ENCODE data around the gene FAM20A.

FAM20A gene

DNA sequence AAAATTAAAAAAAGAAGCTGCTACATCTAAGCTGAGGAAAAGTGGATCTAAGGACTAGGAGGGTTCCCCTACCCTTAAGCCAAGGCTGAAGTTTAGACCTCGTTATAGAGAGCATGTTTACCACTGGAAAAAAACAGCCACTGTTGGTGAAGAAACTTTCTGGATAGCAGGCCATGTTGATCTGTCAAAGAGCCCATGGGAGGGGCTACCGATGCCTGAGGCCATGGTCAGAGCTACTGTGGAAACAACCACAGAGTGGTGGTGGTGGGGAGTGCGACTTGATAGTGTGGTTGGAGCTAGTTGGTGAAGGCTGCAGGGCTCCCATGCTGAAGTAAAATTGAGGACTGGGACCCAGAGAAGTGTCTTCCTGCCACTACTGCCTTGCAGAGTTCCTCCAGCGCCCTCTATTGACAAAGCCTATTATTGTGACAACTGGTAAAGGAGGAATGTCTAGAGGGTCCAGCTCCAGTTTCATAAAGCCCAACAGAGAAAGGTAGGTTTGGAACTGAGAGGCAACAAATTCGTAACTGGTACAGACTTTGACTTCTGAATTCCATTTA, 12.7 kb upstream of the FAM20A start:
- Mint-ChIP-seq H3K4me1 (no peaks in the 10 kb centered on the region), H3K27ac (no peak overlapping the region), H3K36me3 (no peaks in the 10 kb centered on the region), H3K9me3 (peaks cover 5% of the 10 kb centered on the region), H3K4me3 (no peak overlapping the region)
- ATAC-seq (peak; percentile 46), DNase-seq (ENCODE audit: low spot score in 2 of 2) (peak; percentile 18 to 60)

DNA sequence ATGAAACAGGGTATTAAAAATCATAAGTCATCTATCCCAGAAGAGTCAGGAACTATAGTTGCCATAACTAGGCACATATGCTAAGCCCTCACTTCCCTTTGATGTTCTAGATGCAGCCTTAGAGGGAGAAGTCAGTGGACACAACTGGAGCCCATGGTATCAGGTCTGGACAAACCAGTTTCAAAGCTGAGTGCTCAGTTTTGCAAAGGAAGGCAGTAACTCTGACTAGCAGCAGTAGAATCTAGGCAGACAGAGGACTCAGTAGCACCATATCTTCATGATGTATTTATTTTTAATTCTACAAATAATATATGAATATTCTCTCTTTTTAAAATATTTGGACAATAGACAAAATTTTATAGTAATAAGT, 11.7 kb upstream of the FAM20A start:
- DNase-seq (ENCODE audit: low spot score in 2 of 2) = no peak
- H3K36me3 Mint-ChIP-seq = no peaks in the 10 kb centered on the region
- H3K27ac Mint-ChIP-seq = no peak overlapping the region
- no peak overlapping the region for H3K4me3 Mint-ChIP-seq
- ATAC-seq = no peak
- no peaks in the 10 kb centered on the region for H3K4me1 Mint-ChIP-seq
- H3K9me3 Mint-ChIP-seq = peaks cover 12% of the 10 kb centered on the region

DNA sequence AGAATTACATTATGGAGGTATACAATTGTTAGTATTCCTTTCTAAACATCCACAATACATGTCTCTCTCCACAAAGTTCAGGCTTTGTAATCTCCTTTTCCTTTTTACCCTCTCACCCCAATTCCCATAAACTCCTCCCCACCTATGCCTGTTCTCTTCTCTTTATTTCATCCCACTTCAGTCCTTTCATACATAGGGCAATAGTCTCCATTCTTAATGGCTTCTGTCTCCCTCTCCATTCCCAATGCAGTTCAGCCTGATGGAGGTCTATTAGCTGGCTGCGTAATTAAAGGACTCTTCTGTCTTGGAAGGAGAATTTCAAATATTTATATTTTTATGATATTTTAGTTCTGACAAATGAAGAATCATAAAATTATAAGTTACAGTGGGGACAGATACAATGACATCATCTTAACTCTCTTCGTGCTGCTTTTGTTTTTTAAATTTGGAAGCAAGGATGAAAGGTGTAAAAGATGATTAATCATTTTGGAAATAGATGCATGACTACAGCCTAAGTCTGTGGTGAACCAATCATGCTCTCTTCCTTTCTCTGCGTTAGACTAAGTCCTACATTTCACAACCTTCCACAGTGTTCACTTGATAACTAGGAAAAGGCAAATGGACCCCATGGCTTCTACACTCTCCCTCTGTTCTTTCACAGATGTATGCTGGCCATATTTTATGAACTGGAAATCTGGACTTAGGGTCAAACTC, 11.2 kb upstream of the FAM20A start:
- no peaks in the 10 kb centered on the region for H3K36me3 Mint-ChIP-seq
- no peak for DNase-seq (ENCODE audit: low spot score in 2 of 2)

DNA sequence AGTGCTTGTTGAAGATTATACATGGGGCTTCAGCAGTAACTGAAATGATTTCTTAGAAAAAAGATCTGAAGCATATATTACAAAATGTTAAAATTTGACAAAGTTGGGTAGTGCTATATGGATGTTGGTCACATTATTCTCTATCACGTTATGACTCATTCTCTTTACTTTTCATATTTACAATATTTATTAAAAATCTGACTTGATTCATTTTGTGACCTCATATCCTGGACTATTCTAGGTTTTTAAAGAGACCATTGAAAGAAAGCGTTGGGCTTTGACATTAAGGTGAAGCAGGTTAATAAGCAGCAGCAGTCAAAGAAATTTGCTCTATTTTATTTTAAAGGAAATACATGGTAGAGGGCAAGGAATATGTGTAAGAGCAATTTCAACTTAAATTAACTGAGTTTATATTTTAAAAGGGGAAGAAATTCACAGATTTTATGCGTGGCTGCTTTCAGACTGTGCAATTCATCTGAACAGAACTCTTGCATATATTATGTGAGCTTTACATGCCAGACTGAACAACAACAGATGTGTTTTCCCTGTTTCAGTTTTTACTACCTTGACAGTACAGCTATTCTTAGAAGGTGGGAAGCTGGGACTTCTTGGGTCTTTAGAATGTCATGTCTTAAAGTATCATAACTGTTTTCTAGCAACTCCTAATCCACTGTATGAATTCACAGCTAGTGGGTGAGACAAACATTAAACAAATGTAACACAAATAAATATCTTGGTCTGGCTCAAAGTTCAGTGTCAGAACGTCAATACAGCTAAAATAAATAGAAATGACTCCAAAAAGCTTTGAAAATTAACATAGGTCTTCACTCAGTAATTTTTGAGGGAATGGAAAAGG, 10.4 kb upstream of the FAM20A start:
- no peaks in the 10 kb centered on the region for H3K36me3 Mint-ChIP-seq
- peaks cover 20% of the 10 kb centered on the region for H3K9me3 Mint-ChIP-seq
- DNase-seq (ENCODE audit: low spot score in 2 of 2) (no peak), ATAC-seq (no peak)
- H3K4me3 Mint-ChIP-seq = no peak overlapping the region
- H3K4me1 Mint-ChIP-seq = no peaks in the 10 kb centered on the region
- H3K27ac Mint-ChIP-seq = no peak overlapping the region

More for the DNA sequence above, 11.2 kb upstream of the FAM20A start:
- no peak for ATAC-seq
- peaks cover 17% of the 10 kb centered on the region for H3K9me3 Mint-ChIP-seq
- no peak overlapping the region for H3K27ac Mint-ChIP-seq
- H3K4me1 Mint-ChIP-seq = no peaks in the 10 kb centered on the region
- H3K4me3 Mint-ChIP-seq = no peak overlapping the region

DNA sequence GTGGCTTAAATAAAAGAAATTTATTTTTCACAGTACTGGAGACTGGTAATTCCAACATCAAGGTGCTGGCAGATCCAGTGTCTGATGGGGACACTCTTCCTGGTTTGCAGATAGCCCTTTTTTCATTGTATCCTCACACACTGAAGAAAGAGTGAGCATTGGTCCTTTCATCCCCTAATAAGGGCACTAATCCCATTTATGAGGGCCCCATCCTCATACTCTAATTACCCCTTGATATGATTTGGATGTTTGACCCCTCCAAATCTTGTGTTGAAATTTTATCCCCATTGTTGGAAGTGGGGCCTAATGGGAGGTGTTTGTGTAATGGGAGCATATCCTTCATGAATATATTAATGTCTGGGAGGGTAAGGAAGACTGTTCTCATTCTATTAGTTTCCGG, 9.4 kb upstream of the FAM20A start:
- H3K27ac Mint-ChIP-seq = no peak overlapping the region
- no peak for DNase-seq (ENCODE audit: low spot score in 2 of 2)
- no peaks in the 10 kb centered on the region for H3K36me3 Mint-ChIP-seq
- peaks cover 20% of the 10 kb centered on the region for H3K9me3 Mint-ChIP-seq
- no peak for ATAC-seq
- no peak overlapping the region for H3K4me3 Mint-ChIP-seq
- H3K4me1 Mint-ChIP-seq = no peaks in the 10 kb centered on the region

DNA sequence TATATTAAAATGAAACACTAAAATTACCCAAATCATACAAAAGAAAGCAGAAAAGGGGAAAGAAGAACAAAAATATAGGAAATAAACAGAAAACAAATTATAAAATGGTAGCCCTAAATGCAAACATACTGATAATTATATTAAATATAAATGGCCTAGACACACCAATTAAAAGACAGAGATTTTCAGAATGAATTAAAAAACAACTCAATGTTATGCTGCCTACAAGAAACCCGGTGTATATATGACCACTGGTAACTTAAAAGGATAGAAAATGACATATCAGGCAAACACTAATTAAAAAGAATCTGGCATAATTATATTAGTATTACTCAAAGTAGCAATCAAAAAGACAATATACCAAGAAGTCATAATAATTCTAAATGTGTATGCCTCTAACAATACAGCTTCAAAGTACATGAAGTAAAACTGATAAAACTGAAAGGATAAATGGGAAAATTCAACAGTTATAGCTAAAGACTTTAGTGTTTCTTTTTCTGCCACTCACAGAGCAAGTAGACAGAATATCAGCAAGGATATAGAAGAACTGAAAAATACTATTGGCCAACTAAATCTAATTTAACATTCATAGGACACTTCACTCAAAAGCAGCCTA, 7.5 kb upstream of the FAM20A start:
- no peaks in the 10 kb centered on the region for H3K4me1 Mint-ChIP-seq
- H3K36me3 Mint-ChIP-seq = no peaks in the 10 kb centered on the region
- ATAC-seq (no peak), DNase-seq (ENCODE audit: low spot score in 2 of 2) (no peak)
- H3K9me3 Mint-ChIP-seq = peaks cover 20% of the 10 kb centered on the region
- H3K27ac Mint-ChIP-seq = no peak overlapping the region
- no peak overlapping the region for H3K4me3 Mint-ChIP-seq

DNA sequence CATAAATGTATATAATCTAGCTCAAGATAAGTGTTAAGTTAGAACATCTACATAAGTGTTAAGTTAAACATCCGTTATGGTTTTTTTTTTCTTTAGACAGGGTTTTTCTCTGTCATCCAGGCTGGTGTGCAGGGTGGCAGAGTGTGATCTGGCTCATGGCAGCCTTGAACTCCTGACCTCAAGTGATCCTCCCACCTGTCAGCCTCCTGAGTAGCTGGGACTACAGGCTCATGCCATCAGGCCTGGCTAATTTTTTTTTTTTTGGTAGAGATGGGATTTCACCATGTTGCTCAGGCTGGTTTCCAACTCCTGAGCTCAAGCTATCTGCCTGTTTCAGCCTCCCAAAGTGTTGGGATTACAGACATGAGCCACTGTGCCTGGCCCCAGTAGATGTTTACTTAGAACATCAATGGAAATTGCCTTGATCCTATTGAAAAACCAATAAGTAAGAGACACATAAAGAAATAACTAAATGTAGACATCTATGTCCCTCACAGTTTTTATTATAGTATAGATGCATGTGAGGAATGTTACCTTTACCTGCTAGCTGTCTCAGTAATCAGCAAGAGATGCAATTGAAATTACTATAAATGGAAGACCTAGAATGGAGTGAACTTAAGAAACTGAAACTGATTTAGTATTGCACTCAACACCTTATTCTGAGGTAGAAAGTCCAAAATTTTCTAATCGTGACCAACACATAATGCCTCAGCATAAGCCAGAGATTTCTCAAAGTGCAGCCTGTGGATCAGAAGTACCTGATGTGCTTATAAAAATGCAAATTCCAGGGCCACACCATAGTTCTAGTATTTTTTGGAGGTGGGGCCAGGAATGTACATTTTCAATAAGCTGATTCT, 5.5 kb upstream of the FAM20A start:
- Mint-ChIP-seq H3K4me3 (no peak overlapping the region), H3K36me3 (no peaks in the 10 kb centered on the region), H3K9me3 (peaks cover 20% of the 10 kb centered on the region), H3K4me1 (no peaks in the 10 kb centered on the region), H3K27ac (no peak overlapping the region)
- ATAC-seq = no peak
- DNase-seq (ENCODE audit: low spot score in 2 of 2) = no peak

DNA sequence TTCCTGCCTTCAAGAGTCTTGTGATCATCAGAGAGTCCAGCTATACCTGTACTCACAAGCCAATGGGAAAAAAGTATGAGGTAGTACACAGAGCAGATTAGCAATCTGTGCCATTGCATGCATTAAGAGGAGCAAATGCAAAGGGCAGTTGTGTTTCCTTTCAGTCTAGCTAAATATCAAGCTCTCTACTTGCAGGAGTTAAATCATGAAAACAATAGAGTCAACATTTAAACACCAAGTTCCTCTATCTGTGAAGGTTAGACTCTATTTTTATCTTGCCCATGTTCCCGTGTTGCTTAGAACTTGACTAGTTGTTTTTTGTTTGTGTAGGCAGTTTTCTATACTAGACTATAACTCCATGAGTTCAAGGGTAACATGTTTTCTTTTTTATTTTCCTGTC, 4.7 kb upstream of the FAM20A start:
- ATAC-seq = no peak

DNA sequence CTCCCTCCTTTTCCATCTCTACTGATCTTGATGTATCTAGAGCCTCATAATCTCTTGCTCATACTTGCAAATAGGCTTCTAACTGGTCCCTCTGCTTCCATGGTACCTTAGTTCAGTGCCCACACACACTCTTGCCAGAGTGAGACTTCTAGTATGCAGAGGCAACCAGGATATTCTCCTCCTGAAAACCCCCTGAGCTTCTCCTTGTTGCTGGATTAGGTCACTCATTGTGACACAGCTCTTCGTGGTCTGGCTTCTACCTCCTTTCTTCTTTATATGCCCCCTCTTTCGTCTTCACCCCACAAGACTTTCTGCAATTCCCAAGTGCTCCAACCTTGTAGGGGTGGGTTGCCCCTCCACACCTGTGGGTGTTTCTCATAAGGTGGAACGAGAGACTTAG, 2.5 kb upstream of the FAM20A start:
- Mint-ChIP-seq H3K9me3 (peaks cover 14% of the 10 kb centered on the region), H3K4me1 (peaks cover 6% of the 10 kb centered on the region), H3K27ac (no peak overlapping the region), H3K4me3 (no peak overlapping the region), H3K36me3 (no peaks in the 10 kb centered on the region)
- no peak for ATAC-seq
- no peak for DNase-seq (ENCODE audit: low spot score in 2 of 2)

More for the DNA sequence above, 4.7 kb upstream of the FAM20A start:
- DNase-seq (ENCODE audit: low spot score in 2 of 2) = no peak
- H3K4me1 Mint-ChIP-seq = no peaks in the 10 kb centered on the region
- H3K27ac Mint-ChIP-seq = no peak overlapping the region
- no peaks in the 10 kb centered on the region for H3K36me3 Mint-ChIP-seq
- no peak overlapping the region for H3K4me3 Mint-ChIP-seq
- H3K9me3 Mint-ChIP-seq = peaks cover 20% of the 10 kb centered on the region

DNA sequence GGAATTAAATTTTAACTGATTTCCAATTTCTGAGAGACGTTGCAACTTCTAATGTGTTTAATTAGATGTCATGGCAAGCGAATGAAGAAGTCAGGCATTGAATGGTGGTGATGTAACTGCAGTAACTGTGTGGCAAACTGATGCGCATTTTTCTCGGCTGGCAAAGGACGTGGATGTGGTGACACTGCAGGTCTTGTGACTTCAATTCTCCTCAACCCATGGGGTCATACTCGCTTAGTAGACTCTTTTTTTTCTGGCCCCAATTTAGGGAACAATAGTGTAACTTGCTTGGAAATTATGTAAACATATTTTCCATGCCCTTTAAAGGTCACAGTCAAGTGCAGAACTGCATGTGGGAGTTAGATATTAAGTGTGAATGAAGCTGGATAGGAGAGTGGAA, 1.9 kb upstream of the FAM20A start:
- ATAC-seq (no peak), DNase-seq (ENCODE audit: low spot score in 2 of 2) (no peak)
- no peaks in the 10 kb centered on the region for H3K36me3 Mint-ChIP-seq
- H3K4me1 Mint-ChIP-seq = peaks cover 6% of the 10 kb centered on the region
- peaks cover 8% of the 10 kb centered on the region for H3K9me3 Mint-ChIP-seq
- H3K4me3 Mint-ChIP-seq = no peak overlapping the region
- no peak overlapping the region for H3K27ac Mint-ChIP-seq

DNA sequence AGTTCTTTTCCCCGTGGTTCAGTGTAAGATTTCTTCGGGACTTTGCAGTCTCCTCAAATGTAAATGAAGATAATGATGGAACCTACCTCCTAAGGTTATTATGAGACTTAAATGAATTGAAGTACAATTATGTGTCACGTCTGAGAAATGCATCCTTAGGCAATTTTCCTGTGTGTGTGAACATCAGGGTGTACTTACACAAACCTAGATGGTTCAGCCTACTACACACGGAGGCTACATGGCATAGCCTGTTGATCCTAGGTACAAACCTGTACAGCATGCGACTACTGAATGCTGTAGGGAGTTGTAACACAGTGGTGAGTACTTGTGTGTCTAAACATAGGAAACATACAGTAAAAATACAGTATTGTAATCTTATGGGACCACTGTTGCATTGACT, 1.1 kb upstream of the FAM20A start:
- Mint-ChIP-seq H3K9me3 (peaks cover 2% of the 10 kb centered on the region), H3K36me3 (no peaks in the 10 kb centered on the region), H3K4me3 (no peak overlapping the region), H3K27ac (no peak overlapping the region), H3K4me1 (peaks cover 6% of the 10 kb centered on the region)
- DNase-seq (ENCODE audit: low spot score in 2 of 2) (no peak), ATAC-seq (no peak)

DNA sequence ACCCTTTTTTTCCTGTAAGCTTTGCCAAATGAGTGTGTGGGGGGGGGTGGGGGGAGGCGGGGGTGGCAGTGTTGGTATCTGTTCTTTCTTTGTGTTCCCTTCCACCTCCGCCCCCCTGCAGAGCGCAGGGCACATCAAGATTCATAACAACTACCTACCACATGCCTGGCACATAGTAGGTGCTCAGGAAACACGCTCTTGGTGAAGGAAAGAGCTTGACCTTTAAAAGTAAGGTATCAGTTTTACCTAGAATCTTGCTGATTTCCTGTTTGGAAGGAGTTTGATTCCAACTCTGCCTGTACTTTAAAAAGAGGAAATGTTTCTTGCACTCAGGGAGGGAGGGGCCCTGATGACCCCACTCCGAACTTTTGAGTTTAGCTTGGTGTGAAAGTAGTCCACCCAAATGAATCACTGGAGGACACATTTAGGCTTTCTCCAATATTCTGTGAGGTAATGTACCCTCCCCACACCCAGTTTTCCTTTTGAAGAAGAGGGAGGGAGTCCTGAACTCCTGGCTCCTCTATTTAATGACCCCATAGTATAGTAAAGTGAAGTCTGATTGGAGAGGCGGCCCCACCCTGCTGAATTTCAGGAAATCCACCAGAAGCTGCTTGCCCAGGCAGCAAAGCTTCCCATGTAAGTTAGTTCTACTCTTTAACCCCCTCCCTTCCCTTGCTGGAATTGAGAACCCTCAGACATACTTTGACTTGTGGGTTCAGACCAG, 560 bp upstream of the FAM20A start:
- Mint-ChIP-seq H3K9me3 (no peaks in the 10 kb centered on the region), H3K4me1 (peaks cover 6% of the 10 kb centered on the region), H3K4me3 (peak overlapping the region; percentile 37), H3K27ac (no peak overlapping the region), H3K36me3 (no peaks in the 10 kb centered on the region)
- ATAC-seq (no peak), DNase-seq (ENCODE audit: low spot score in 2 of 2) (no peak)

DNA sequence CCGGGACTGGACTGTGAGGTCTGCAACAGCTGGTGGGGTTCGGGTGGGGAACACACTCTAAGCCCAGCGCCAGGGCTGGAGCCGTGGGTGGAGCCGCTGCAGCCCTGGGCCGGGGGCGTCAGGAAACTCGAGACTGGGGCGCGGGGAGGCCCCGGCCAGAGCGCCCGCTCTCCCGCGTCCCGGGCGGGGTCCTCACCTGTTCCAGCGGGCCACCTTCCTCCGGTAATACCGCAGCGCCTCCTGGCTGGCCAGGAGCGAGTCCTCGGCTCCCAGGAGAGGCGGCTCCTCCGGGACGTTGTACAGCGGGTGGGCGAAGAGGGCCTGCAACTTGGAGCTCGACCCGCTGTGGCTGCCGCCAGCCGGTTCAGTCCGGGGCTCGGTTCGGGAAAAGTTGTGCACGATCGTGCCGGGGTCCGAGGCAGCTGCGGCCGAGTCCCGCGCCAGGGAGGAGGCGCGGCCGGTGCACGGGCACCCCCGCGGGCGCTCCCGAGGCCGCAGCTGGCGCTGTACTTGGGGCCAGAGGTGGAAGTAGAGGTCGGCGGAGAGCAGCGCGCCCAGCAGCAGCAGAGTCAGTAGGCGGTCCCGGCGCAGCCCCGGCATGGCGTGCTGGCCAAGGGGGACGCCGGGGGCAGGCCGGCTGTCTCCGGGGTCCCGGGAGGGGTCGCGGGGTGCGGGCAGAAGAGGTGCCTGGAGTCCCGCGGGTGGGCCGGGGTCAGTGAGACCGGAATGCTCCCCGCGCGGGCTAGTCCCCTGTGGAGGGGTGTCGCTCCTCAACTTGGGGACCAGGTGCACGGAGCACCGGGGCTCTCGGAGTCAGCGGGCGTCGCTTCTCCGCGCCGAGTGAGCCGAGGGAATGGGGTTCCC, 868 bp downstream of the FAM20A start:
- Mint-ChIP-seq H3K9me3 (no peaks in the 10 kb centered on the region), H3K4me3 (peak overlapping the region; percentile 55), H3K36me3 (no peaks in the 10 kb centered on the region), H3K27ac (no peak overlapping the region), H3K4me1 (peaks cover 6% of the 10 kb centered on the region)
- peak; percentile 46 for ATAC-seq
- no peak for DNase-seq (ENCODE audit: low spot score in 2 of 2)

Data from stimulated activated effector memory CD8-positive, alpha-beta T cell treated with anti-CD3 and anti-CD28 coated beads, Interleukin-12 subunit alpha, Interleukin-12 subunit beta, amount 100 ng/mL, for 72 hours (primary cell).